ENCODE data around the gene CCDC141. TPM values are rescaled to one million over a fixed set of nuclear protein-coding genes. Genes with fewer than 3 reads are reported as not detected.
"Not testable (repeated sequence)": the region's sequence is repeated elsewhere in the genome, so short reads cannot be mapped to it uniquely, and the experiment has no call there.

CCDC141 gene
- total and polyA plus RNA-seq, 2 experiments from 2014 or later = 3.0 to 7.2 TPM

GRCh38 chr2:179049203-179049545 lies 763 bp downstream of the CCDC141 start:
- Histone ChIP-seq H3K4me1 (ENCODE audit: insufficient read depth) (peaks cover 30% of the 10 kb centered on the region), H3K27me3 (no peaks in the 10 kb centered on the region), H3K9me3 (ENCODE audit: low read depth) (no peaks in the 10 kb centered on the region), H3K4me3 (peak overlapping the region; percentile 10), H2AFZ (peak overlapping the region; percentile 14), H3K27ac (peak overlapping the region; percentile 85), H3K79me2 (no peaks in the 10 kb centered on the region), H3K36me3 (replicated peaks; ENCODE audit: insufficient read depth, low read depth) (no peaks in the 10 kb centered on the region), H3K4me2 (peak overlapping the region; percentile 74), H3K9me2 (replicated peaks; ENCODE audit: insufficient read depth) (no peaks in the 10 kb centered on the region), H4K20me1 (ENCODE audit: insufficient read depth, poor library complexity, severe bottlenecking) (no peaks in the 10 kb centered on the region)
- 53% methylated on average over 4 of the region's 4 CpGs for WGBS (ENCODE audit: low lambda C conversion rate, missing lambda C conversion rate)
- no peak for TF ChIP-seq EZH2phosphoT487 (IDR thresholded peaks at IDR 0.05; ENCODE audit: low read depth, severe bottlenecking, unreplicated experiment)
- no peak for TF ChIP-seq EZH2 (IDR thresholded peaks at IDR 0.05; ENCODE audit: borderline replicate concordance)
- TF ChIP-seq, protein P1, sequence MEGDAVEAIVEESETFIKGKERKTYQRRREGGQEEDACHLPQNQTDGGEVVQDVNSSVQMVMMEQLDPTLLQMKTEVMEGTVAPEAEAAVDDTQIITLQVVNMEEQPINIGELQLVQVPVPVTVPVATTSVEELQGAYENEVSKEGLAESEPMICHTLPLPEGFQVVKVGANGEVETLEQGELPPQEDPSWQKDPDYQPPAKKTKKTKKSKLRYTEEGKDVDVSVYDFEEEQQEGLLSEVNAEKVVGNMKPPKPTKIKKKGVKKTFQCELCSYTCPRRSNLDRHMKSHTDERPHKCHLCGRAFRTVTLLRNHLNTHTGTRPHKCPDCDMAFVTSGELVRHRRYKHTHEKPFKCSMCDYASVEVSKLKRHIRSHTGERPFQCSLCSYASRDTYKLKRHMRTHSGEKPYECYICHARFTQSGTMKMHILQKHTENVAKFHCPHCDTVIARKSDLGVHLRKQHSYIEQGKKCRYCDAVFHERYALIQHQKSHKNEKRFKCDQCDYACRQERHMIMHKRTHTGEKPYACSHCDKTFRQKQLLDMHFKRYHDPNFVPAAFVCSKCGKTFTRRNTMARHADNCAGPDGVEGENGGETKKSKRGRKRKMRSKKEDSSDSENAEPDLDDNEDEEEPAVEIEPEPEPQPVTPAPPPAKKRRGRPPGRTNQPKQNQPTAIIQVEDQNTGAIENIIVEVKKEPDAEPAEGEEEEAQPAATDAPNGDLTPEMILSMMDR (IDR thresholded peaks at IDR 0.05; ENCODE audit: poor library complexity) = no peak
- DNase-seq (ENCODE audit: low spot score) = no peak

GRCh38 chr2:179048099-179048498 lies 1.8 kb downstream of the CCDC141 start:
- Histone ChIP-seq H3K27me3 (no peaks in the 10 kb centered on the region), H2AFZ (peak overlapping the region; percentile 14), H3K4me3 (no peak overlapping the region), H3K36me3 (replicated peaks; ENCODE audit: insufficient read depth, low read depth) (no peaks in the 10 kb centered on the region), H3K27ac (peak overlapping the region; percentile 85), H4K20me1 (ENCODE audit: insufficient read depth, poor library complexity, severe bottlenecking) (no peaks in the 10 kb centered on the region), H3K9me2 (replicated peaks; ENCODE audit: insufficient read depth) (no peaks in the 10 kb centered on the region), H3K4me2 (peak overlapping the region; percentile 74), H3K79me2 (no peaks in the 10 kb centered on the region), H3K4me1 (ENCODE audit: insufficient read depth) (peaks cover 30% of the 10 kb centered on the region), H3K9me3 (ENCODE audit: low read depth) (no peaks in the 10 kb centered on the region)
- WGBS (ENCODE audit: low lambda C conversion rate, missing lambda C conversion rate) = 87% methylated on average over 2 of the region's 2 CpGs
- TF ChIP-seq, protein P1 (IDR thresholded peaks at IDR 0.05; ENCODE audit: poor library complexity) = no peak
- TF ChIP-seq EZH2 (IDR thresholded peaks at IDR 0.05; ENCODE audit: borderline replicate concordance) (no peak), EZH2phosphoT487 (IDR thresholded peaks at IDR 0.05; ENCODE audit: low read depth, severe bottlenecking, unreplicated experiment) (no peak)
- DNase-seq (ENCODE audit: low spot score) = no peak

DNA sequence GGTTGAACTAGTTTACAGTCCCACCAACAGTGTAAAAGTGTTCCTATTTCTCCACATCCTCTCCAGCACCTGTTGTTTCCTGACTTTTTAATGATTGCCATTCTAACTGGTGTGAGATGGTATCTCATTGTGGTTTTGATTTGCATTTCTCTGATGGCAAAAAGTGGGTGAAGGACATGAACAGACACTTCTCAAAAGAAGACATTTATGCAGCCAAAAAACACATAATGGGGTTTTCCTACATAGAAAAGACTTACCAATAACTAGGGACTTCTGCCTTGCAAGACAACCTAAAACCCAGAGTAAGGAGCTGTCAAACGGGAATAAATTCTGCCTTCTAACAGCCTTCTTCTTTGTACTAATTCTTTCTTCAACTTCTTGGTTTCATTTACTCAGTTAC lies 4.3 kb downstream of the CCDC141 start:
- not testable (repeated sequence) for H3K9me3 ChIP-seq (ENCODE audit: low read depth); H3K27ac ChIP-seq; H3K4me3 ChIP-seq; H2AFZ ChIP-seq; H3K4me2 ChIP-seq; H3K79me2 ChIP-seq; H3K27me3 ChIP-seq; H3K9me2 ChIP-seq (replicated peaks; ENCODE audit: insufficient read depth); DNase-seq (ENCODE audit: low spot score); H4K20me1 ChIP-seq (ENCODE audit: insufficient read depth, poor library complexity, severe bottlenecking); H3K36me3 ChIP-seq (replicated peaks; ENCODE audit: insufficient read depth, low read depth)
- WGBS (ENCODE audit: low lambda C conversion rate, missing lambda C conversion rate) = 0% methylated on average over 1 of the region's 1 CpG
- H3K4me1 ChIP-seq (ENCODE audit: insufficient read depth) = peaks cover 25% of the 10 kb centered on the region

- no peaks in the 10 kb centered on the region for H4K20me1 ChIP-seq (ENCODE audit: insufficient read depth, poor library complexity, severe bottlenecking)
- TF ChIP-seq, protein P1 (IDR thresholded peaks at IDR 0.05; ENCODE audit: poor library complexity) = no peak
- TF ChIP-seq EZH2phosphoT487 (IDR thresholded peaks at IDR 0.05; ENCODE audit: low read depth, severe bottlenecking, unreplicated experiment) = no peak
- no peak for TF ChIP-seq EZH2 (IDR thresholded peaks at IDR 0.05; ENCODE audit: borderline replicate concordance)
- no peak overlapping the region for H3K4me3 ChIP-seq
- no peaks in the 10 kb centered on the region for H3K9me2 ChIP-seq (replicated peaks; ENCODE audit: insufficient read depth)
- no peak overlapping the region for H3K4me2 ChIP-seq
- H3K27me3 ChIP-seq = no peaks in the 10 kb centered on the region
- peaks cover 18% of the 10 kb centered on the region for H3K4me1 ChIP-seq (ENCODE audit: insufficient read depth)
- H3K27ac ChIP-seq = no peak overlapping the region
- DNase-seq (ENCODE audit: low spot score) = no peak
- H3K36me3 ChIP-seq (replicated peaks; ENCODE audit: insufficient read depth, low read depth) = no peaks in the 10 kb centered on the region
- 87% methylated on average over 3 of the region's 3 CpGs for WGBS (ENCODE audit: low lambda C conversion rate, missing lambda C conversion rate)
- H3K79me2 ChIP-seq = no peaks in the 10 kb centered on the region
- no peaks in the 10 kb centered on the region for H3K9me3 ChIP-seq (ENCODE audit: low read depth)
- H2AFZ ChIP-seq = no peak overlapping the region
Measured at GRCh38 chr2:179044500-179044899, 5.4 kb downstream of the CCDC141 start.

All from hepatocyte (in vitro differentiated cells).